Hematopoietic multipotent progenitor cell treated with erythropoietin and hydrocortisone succinate and interleukin-3 and kit ligand, for 17 days (in vitro differentiated cells): ENCODE data around the gene CORO7.
"Not testable (repeated sequence)": the region's sequence is repeated elsewhere in the genome, so short reads cannot be mapped to it uniquely, and the experiment has no call there.

Source experiments
- DNase-seq: peaks from one replicate; pipeline ENCODE4 v3.0.0-alpha.2; 2015; ENCODE audit warnings: low spot score

Gene CORO7

DNA sequence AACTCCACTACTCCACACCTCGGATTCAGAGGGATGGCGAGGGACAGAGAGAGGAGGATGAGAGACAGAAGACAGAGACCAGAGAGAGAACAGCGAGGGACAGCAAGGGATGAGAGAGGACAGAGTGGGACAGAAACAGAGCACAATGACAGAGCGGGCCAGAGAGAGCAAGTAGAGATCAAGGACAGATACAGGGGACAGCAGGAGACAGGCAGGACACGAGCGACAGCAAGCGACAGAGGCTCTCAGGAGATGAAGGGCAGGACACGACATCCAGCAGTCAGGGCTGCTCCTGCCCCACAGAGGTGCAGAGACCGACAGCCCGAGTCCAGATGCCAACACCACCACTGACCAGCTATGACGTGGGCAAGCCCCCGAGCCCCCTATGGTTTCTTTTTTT lies 14.9 kb downstream of the CORO7 start:
- no peak for DNase-seq

- no peak for DNase-seq
Observed at GRCh38 chr16:4401094-4401501, 15.3 kb downstream of the CORO7 start.

- no peak for DNase-seq
Observed at GRCh38 chr16:4399001-4399730, 17.2 kb downstream of the CORO7 start.

DNA sequence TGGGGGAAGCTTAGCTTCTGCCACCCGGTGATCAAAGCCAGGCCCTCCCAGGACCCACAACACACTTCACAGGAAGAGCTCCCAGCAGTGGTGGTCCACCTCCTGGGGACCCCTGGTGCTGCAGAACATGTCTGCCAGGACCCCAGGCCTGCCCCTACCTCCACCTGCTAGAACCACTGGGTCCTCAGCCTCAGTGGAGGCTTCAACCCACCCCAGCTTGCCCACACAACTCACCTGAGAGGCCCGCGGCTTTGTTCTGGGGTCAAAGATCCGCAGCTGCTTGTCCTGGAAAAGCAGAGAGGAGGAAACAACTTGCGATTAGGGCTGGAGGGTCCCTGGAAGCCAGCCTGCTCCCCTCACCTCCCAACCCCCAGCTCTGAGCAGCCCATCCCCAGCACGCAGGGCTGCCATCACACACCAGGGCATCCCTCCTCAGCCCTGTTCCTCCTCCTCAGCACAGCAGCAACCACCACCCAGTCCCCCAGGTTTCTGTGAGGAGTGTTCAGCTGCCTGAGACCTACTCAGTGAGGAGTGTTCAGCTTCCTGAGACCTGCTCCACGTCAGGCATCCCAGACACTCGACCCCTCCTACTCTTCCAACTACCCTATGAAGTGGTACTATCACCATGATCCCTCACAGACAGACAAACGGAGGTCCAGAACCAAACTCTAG lies 21.2 kb downstream of the CORO7 start:
- no peak for DNase-seq

- not testable (repeated sequence) for DNase-seq
Observed at GRCh38 chr16:4393850-4394249, 22.5 kb downstream of the CORO7 start.

GRCh38 chr16:4393240-4393600 lies 23.2 kb downstream of the CORO7 start:
- DNase-seq = no peak

DNA sequence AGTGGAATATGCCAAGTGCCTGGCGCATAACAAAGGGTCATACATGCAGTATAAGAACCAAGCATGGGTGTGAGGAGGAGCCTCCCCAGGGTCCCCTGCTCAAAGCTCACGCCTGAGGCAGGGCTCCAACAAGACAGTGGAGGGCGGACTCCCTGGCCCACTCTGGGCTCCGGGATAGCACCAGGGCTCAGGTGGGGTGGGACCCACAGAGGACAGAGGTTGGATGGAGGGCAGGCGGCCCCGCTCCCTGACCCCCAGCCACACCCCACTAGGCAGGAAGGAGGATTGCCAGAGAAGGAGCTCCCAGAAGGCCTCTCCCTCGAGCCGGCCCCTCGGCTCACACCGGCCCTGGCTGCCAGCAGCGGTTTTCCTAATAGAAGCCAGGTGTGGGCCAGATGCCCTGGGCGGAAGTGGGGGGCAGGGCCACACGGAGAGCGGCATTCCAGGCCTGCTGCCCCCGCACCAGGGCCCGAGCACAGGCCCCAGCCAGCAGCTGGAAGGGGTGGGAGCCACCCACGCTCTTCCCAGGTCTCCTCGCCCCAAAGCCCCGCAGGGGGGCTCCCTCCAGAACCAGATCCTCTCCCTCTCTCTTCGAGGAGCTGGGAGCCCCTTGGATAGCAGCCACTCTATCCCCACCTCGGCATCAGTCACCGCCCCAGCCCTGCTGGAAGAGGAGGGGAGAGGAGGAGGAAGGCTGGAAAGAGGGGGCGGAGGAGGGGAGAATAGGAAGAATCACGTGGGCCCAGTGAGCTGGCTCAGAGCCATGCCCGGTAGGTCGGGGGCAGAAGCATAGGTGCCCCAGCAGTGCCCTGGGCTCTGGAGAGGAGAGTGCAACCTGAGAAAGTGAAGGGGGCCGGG lies 23.8 kb downstream of the CORO7 start:
- DNase-seq = no peak

GRCh38 chr16:4391631-4392381 lies 24.6 kb downstream of the CORO7 start:
- no peak for DNase-seq

DNA sequence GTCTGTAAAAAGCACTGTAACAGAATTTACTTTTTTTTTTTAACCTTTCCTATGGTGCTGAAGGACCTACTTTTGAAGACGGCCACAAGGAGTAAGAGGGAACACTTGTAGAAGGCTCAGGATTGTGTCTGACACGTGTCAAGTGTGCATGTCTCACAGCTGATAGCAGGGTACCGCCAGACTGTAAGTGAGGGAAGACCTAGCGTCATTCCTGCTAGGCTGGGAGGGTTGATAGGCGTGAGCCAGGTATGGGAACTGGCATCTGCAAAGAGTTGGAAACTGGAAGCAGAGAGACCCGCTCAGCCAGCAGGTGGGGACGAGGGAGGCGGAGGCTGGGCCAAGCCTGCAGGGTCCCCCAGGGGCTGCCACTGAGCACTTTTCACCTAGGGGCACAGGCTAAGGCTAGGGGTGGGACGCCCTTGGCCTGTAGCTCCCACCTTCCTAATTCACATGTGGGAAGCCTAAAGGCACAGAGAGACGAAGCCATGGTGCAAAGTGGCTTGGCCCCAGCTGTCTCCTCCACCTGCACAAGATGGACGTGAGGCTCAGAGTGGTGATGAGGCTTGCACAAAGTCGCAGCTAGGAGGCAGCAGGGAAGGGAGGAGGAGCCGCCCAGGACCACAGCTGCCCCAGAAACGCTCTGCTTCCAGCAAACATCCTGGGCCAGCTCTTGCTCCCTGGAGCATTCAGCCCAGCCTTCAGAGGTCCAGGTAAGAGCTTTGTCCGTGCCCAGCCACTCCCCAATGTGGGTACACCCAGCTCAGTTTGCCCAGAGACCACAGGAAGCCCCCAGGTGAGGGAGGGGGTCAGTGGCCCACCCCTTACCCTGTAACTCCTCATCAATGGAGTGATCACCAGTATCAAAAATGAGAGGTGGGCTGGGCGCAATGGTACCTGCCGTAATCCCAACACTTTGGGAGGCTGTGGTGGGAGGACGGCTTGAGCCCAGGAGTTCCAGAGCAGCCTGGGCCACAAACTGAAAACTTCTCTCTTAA lies 25.8 kb downstream of the CORO7 start:
- DNase-seq = no peak

DNA sequence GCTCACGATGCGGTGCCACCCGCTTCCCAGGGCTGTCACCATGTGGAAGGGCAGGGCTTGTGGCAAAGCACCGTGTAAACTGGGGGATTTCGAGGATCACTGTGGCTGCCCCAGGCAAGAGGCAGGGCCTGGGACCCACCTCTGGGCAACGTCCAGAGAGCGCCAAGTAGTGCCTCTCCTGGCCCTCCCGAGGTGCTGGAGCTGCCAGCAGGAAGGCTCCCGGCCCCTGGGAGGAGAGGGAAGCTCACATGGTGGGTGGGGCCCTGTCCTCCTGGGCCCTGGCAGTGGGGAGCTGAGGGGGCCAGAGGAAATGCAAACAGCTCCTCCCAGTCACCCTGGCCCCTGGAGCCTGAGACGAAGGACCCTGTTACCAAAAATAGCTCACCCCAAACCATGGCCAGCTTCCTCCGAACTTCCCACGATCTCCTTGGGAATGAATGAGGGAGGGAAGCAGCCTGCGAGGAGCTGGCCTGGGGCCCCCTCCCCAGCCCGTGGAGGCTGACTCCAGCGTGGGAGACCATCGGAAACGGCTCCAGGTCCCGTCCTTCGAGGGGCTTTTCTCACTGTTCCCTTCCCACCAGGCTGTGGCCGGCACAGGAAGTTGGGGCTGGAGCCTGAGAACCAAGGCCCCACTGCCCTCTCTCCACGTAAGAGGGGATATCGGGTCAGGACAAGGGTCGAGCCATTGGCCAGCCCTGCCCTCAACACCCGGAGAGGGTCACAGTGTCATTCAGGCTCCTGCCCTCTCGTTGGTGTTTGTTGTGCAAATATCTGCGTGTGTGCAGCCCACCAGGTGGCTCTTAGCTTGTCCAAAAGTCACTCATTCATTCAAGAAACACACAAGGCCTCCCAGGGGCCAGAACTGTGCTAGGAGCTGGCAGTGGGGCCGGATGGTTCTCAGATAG lies 27.1 kb downstream of the CORO7 start:
- no peak for DNase-seq

GRCh38 chr16:4388271-4389021 lies 27.9 kb downstream of the CORO7 start:
- no peak for DNase-seq

DNA sequence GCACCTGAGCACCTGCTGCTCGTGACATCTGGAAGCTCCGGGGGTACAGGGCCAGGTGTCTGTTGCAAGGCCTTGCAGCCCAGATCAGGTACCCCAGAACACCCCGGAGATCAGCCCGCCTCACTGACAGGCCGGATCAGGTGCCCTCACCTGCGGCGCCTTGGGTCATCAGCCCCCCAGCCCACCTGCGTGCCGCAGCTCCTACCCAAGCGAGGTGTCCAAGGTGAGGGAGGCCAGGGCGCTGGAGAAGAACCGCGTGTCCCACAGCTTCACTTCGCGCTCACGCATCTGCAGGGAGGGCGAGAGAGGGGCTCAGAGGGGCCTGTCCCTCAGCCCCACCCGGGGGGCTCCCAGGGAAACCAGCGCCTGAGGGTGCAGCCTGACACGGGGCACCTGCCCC lies 28.6 kb downstream of the CORO7 start:
- DNase-seq = no peak

- no peak for DNase-seq
Observed at GRCh38 chr16:4386951-4387565, 29.3 kb downstream of the CORO7 start.

GRCh38 chr16:4386451-4386805 lies 30.0 kb downstream of the CORO7 start:
- no peak for DNase-seq

- DNase-seq = no peak
Observed at GRCh38 chr16:4385789-4386450, 30.5 kb downstream of the CORO7 start.

DNA sequence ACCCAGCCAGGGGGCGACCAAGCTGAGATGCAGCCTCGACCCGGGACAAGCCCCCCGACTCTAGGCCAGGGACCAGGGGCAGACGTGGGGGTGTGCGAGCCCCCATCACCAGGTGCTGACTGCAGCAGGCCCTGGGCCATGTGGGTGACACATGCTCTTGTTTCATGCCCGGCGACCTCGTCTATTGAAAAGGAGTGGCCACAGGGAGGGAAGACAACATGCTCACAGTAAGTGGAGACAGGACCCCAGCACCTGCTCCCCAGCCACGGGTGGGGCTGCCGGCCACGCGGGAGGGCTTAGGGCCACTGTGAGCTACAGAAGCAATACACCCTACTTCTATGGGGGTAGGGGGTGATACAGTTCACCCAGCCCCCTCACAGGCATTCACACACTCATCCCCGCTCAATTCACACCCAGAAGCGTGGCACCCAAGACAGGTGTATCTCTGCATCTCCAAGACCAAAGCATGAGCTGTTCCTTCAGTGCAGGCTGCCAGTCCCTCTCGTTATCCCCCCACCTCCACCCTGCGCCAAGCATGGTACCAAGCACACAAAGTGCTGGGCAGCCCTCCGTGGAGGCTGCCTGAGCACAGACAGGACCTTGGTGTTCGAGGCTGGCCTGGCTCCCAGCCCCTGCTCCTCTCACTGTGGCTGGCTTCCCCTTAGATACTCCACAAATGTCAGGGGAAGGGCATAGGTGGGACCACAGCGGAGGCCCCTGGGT lies 31.2 kb downstream of the CORO7 start:
- DNase-seq = no peak

GRCh38 chr16:4384509-4384942 lies 31.9 kb downstream of the CORO7 start:
- DNase-seq = no peak
